Left lobe of liver (tissue), 2 donors: ENCODE results near the gene GTF3C2. TPM values are rescaled to one million over a fixed set of nuclear protein-coding genes. Genes with fewer than 3 reads are reported as not detected.

Source experiments
- ATAC-seq: fragments of 200-7000 bp; cut with Tn5 transposase; one replicate; pipeline ENCODE4 v1.9.1; 2020; ENCODE audit warnings: mild to moderate bottlenecking, moderate library complexity
- DNase-seq: peaks from one replicate; pipeline ENCODE4 v3.0.0-alpha.2; 2020; ENCODE audit warnings: low spot score
- total RNA-seq: library from RNA; stranded (reverse); gene quantifications from one replicate; pipeline ENCODE4 v1.2.1, GENCODE V29; 2021
- donor health status: DM: no; HTN: no; CAD: no; lungs with moderate emphysema.
- donor health status: DM: no; HTN: yes; CAD: no.

The GTF3C2 gene
- total RNA-seq, result 19.2 TPM

- peak; percentile 91 for ATAC-seq
These were observed at the start of gene GTF3C2 for GRCh38 chr2:27356382-27357181. GTF3C2 (minus strand) TSS chr2:27356764; CDS start chr2:27343554, 13,210 bp downstream.

DNA sequence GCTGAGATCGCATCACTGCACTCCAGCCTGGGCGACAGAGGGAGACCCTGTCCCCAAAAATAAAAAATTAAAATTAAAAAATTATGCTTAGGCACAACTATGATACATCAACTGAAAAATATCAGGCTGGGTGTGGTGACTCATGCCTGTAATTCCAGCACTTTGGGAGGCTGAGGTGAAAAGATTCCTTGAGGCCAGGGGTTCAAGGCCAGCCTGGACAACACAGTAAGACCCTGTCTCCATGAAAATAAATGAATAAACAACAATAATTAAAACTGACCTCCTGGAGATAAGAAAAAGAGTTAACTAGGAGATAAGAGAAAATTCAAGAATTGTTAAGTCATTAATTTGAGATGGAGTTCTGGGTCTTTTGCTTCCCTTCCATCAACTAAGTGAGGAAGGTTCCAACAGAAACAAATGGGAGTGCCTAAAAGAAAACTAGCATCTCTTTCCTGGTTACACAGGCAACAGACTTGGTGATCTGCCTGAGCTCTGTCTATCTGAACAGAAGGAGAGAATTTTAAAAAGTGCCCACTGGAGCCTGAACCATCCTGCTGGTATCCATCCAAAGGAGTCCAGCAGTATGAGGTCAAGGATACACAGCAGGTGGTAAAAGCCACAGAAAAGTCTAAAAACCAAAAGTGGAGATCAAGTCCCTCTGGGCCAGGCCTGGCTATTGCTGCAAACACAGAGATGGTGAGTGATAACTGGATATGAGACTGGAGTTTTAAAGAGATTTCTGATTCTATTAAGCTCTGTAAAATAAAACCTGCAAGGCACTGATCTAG, 44.0 kb upstream of the GTF3C2 start:
- DNase-seq, result no peak
- no peak for ATAC-seq

More at GRCh38 chr2:27356382-27357181, at the start of gene GTF3C2:
- peak; percentile 97 for DNase-seq

GRCh38 chr2:27398962-27399361, 42.4 kb upstream of the GTF3C2 start:
- ATAC-seq, result no peak
- DNase-seq, result no peak

- no peak for ATAC-seq
- DNase-seq, result no peak
These were observed 36.7 kb upstream of the GTF3C2 start for GRCh38 chr2:27393225-27393624.

DNA sequence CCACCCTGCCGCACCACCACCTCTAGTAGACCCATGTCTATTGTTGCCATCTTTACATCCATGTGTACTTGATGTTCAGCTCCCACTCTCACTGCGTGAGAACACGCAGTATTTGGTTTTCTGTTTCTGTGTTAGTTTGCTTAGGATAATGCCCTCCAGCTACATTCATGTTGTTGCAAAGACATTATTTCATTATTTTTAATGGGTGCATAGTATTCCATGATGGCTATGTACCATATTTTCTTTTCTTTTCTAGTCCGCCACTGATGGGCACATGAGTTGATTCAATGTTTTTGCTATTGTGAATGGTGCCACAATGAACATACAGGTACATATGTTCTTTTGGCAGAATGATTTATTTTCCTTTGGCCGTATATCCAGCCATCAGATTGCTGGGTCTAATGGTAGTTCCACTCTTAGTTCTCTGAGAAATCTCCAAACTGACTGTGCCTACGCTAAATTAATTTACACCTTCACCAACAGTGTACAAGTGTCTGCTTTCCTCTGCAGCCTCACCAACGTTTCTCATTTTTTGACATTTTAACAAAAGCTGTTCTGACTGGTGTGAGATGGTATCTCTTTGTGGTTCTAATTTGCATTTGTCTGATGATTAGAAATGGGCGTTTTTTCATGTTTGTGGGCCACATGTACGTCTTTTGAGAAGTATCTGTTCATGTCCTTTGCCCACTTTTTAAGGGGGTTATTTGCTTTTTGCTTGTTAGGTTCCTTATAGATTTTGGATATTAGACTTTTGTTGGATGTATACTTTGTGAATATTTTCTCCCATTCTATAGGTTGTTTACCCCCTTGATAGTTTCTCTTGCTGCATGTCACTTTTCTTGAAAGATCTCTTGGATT, 34.5 kb upstream of the GTF3C2 start:
- DNase-seq (no peak), ATAC-seq (no peak)

GRCh38 chr2:27381577-27382181, 25.1 kb upstream of the GTF3C2 start:
- ATAC-seq (no peak), DNase-seq (no peak)

DNA sequence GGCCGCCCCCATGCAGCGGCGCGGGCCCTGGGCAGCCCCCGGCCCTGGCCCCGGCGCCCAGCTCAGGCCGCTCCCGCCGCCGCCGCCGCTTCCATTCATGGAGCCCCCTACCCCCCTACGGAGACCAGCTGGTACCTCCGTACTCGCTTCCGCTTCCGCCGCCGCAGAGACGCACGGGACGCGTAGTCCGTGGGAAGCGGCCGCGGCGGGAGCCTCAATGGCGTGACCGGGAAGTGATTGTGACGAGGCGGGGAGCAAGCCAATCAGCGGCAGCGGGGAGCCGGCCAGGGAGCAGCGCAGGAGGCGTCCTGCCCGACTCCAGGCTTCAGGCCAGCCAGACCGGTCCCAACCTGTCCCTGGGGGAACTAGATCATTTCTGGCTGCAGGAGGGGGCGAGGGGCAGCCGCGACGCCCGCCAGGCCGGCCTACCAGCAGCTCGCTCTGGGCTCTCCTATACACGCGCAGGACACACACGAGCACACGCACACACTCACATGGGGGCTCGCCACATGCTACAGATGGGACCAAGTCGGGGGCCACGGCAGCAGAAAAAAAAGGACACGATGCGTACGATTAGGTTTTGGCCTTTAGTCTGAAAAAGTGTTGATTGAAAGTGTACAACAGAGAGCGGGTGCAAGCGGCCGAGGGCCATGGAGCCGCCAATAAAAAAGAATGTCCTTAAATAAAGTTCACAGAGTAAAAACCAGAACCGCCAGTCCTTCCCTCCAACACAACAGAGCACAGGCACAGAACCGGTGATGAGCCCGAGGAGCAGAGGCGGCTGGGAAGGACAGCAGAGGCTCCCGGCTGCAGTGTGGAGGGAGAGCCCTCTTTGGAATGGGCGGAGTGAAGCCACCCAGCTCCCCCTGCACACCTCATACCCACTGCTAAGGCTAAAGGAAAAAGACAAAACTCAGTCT, 24.3 kb upstream of the GTF3C2 start, which contains the start of gene ZNF513:
TSS of gene ZNF513 (minus strand) at position 109 of the 920 bp plus-strand sequence. CDS start 208 bp downstream, outside the sequence.
- peak; percentile 98 for DNase-seq
- ATAC-seq, result peak; percentile 80

- ATAC-seq (peak; percentile 56), DNase-seq (no peak)
These were observed 23.5 kb upstream of the GTF3C2 start for GRCh38 chr2:27379836-27380625.

- DNase-seq, result no peak
These were observed 22.8 kb upstream of the GTF3C2 start for GRCh38 chr2:27379383-27379835.

GRCh38 chr2:27378809-27379290, 22.3 kb upstream of the GTF3C2 start:
- ATAC-seq (no peak), DNase-seq (no peak)

More at GRCh38 chr2:27379383-27379835, 22.8 kb upstream of the GTF3C2 start:
- ATAC-seq, result no peak

GRCh38 chr2:27378096-27378808, 21.7 kb upstream of the GTF3C2 start:
- peak; percentile 10 for ATAC-seq
- DNase-seq, result peak; percentile 52

- ATAC-seq, result no peak
- no peak for DNase-seq
These were observed 21.1 kb upstream of the GTF3C2 start for GRCh38 chr2:27377618-27378095.

DNA sequence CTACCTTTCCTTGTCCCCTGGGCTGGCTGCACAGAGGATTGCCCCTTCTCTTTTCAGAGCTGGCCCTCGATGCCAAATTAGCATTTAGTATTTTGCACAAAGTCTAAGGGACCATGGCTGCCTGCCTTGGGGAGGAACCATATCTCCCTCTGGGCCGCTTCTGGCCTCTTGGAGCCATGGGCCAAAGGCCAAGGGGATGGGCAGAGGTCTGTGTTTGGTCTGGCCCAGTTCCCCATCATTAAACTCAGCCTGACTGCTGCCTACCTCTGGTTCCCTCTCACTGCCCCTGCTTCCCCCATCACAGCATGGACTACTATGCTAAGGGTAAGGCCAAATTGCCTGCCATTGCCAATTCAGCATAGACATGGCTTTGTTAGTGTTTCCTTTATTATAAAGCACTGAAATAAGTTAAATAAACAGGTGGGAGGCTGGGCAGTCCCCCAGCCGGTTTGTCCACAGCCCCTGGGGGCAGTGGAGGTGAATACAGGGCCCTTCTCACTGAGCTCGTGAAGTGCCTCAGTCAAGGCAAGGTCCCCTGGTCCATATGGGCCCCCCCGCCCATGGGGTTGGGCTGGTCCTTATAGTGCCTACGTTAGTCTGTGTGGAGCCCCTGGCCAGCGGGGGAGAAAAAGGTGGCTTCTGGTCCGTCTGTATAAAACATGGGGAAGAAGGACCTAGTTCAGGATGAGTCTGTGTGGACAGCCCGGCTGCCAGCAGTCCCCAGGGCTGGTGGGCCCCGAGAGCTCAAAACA, 20.5 kb upstream of the GTF3C2 start:
- peak; percentile 57 for ATAC-seq
- peak; percentile 81 for DNase-seq

DNA sequence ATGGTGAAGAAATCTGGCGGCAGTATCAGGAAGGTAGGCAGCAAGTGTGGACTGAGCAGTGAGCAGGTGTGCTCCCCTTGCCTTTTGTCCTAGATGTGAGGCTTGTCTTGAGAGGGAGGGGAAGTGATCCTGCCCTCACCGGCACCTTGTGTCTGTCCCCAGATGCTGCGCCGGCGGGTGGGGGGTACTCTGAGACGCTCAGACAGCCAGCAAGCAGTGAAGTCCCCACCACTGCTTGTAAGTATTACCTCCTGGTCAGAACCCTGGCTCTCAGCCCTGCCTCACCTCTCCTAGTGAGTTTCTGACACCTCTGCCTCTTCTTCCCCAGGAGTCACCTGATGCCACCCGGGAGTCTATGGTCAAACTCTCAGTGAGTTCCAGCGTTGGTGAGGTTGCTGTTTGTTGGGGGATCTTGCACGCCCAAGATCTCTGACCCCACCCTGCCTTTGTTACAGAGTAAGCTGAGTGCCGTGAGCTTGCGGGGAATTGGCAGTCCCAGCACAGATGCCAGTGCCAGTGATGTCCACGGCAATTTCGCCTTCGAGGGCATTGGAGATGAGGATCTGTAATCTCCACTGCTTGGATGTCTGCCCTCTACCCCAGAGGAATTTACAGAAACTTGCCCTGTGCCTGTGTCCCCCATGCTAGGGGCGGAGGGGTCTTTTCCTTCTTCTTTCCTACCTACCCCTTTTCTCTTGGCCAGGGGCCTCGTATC, 19.7 kb upstream of the GTF3C2 start:
- ATAC-seq, result no peak
- no peak for DNase-seq

- DNase-seq (no peak), ATAC-seq (no peak)
These were observed 19.0 kb upstream of the GTF3C2 start for GRCh38 chr2:27375513-27376099.

- no peak for DNase-seq
- ATAC-seq, result no peak
These were observed 17.0 kb upstream of the GTF3C2 start for GRCh38 chr2:27373567-27373966.
